ENCODE data around the gene ARHGAP8.

ARHGAP8 gene

GRCh38 chr22:44871782-44872181 is 119.4 kb downstream of the ARHGAP8 start:
- no peak overlapping the region for H3K4me3 ChIP-seq (ENCODE audit: low read depth, low read length)
- TF ChIP-seq CTCF (IDR thresholded peaks at IDR 0.05; ENCODE audit: insufficient read depth, low read depth, low read length, missing control alignments), result no peak
- no peak for DNase-seq (ENCODE audit: low read depth)

- TF ChIP-seq CTCF (IDR thresholded peaks at IDR 0.05; ENCODE audit: insufficient read depth, low read depth, low read length, missing control alignments), result no peak
- DNase-seq (ENCODE audit: low read depth), result no peak
These were observed 124.5 kb downstream of the ARHGAP8 start for GRCh38 chr22:44876921-44877320.

GRCh38 chr22:44878483-44879300 is 126.3 kb downstream of the ARHGAP8 start:
- no peak for TF ChIP-seq CTCF (IDR thresholded peaks at IDR 0.05; ENCODE audit: insufficient read depth, low read depth, low read length, missing control alignments)
- no peak for DNase-seq (ENCODE audit: low read depth)
- H3K4me3 ChIP-seq (ENCODE audit: low read depth, low read length), result no peak overlapping the region

More at GRCh38 chr22:44876921-44877320, 124.5 kb downstream of the ARHGAP8 start:
- no peak overlapping the region for H3K4me3 ChIP-seq (ENCODE audit: low read depth, low read length)

- TF ChIP-seq CTCF (IDR thresholded peaks at IDR 0.05; ENCODE audit: insufficient read depth, low read depth, low read length, missing control alignments), result no peak
- no peak for DNase-seq (ENCODE audit: low read depth)
- no peak overlapping the region for H3K4me3 ChIP-seq (ENCODE audit: low read depth, low read length)
These were observed 126.9 kb downstream of the ARHGAP8 start for GRCh38 chr22:44879301-44879680.

- H3K4me3 ChIP-seq (ENCODE audit: low read depth, low read length), result no peak overlapping the region
- DNase-seq (ENCODE audit: low read depth), result no peak
- no peak for TF ChIP-seq CTCF (IDR thresholded peaks at IDR 0.05; ENCODE audit: insufficient read depth, low read depth, low read length, missing control alignments)
These were observed 128.4 kb downstream of the ARHGAP8 start for GRCh38 chr22:44880610-44881290.

GRCh38 chr22:44881624-44882023 is 129.2 kb downstream of the ARHGAP8 start:
- no peak overlapping the region for H3K4me3 ChIP-seq (ENCODE audit: low read depth, low read length)
- no peak for DNase-seq (ENCODE audit: low read depth)
- TF ChIP-seq CTCF (IDR thresholded peaks at IDR 0.05; ENCODE audit: insufficient read depth, low read depth, low read length, missing control alignments), result no peak

Data from GM12865 (cell line).